Superior temporal gyrus (tissue), 1 donor: ENCODE results near the gene SHMT2.
"Not testable (repeated sequence)": the region's sequence is repeated elsewhere in the genome, so short reads cannot be mapped to it uniquely, and the experiment has no call there.

Experiments
- DNase-seq: peaks from one replicate; pipeline ENCODE4 v3.0.0-alpha.2; 2016; ENCODE audit errors: extremely low spot score

Gene SHMT2

GRCh38 chr12:57262126-57262822 lies 32.8 kb downstream of the SHMT2 start:
- DNase-seq, result no peak

DNA sequence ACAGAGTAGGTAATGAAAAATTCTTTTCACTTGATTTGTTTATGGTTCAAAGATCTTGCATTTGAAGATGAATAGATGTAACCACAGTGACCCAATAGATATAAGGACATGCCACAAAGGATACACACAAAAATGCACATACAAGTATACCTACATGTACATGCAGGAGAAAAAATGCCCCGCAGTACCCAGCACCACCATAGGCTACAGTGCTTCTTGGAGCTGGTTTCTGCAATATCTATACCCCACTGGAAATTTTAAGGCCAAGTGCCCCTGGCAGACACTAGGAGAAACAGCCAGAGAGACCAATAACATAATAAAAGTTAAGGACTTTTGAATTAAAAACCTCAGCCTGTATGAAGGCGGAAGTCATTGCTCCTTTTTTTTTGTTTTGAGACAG lies 33.6 kb downstream of the SHMT2 start:
- no peak for DNase-seq

DNA sequence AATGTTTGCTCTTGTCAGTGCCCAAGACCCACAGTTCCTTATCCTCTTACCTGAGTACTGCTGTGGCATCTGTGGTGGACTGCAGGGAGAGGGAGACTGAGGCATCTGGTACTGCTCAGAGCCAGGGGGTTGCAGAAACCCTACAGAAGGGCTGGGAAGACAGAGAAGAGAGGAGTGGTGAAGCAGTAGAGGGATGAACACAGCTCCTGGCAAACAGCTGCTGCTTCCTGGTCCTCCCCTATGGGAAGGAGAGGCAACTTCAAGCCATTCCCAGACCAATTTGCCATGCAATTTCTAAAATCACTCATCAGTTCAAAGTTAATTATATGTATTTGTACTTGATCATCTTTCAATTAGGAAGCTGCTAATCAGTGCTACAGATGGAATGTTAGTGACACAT lies 37.2 kb downstream of the SHMT2 start:
- DNase-seq, result no peak

- no peak for DNase-seq
Measured at GRCh38 chr12:57268264-57268663, 38.8 kb downstream of the SHMT2 start.

- DNase-seq, result no peak
Measured at GRCh38 chr12:57270966-57271470, 41.5 kb downstream of the SHMT2 start.

DNA sequence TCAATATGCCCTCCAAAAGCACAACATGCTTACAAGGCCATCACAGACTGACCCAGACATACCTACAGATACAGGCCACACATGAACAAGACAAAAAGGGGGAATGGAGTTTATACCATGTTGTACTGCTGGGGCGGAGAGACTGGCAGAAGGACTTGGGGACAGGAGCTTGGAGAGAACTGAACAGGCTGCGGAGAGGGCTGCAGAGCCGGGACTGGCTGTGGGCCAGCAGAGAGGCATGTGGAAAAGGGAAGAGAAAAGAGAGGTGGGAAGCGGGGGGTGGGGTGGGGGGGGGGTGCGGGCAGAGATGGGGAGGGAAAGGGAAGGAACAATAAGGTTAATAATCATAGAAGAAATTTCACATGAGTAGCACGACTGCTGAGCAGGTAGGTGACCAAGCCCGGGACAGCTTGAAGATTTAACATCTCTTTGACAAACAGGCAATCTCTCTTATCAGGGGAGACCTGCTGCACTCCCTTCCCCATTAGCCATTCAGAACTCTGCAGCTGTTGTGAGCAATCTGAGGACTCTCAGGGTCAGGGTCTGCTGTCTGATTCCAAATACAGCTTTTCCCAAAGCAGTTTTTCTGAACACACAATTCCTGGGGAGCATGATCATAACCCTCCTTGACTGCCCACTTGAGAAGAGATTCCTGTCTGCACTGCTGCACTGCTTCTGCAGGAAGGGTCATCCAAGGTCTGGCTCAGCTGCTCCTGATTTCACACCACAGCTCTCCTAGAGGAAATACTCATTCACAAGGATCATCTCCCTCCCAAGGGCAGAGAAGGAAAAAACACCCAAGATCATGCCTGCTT lies 43.0 kb downstream of the SHMT2 start:
- no peak for DNase-seq

GRCh38 chr12:57273516-57273915 lies 44.0 kb downstream of the SHMT2 start:
- no peak for DNase-seq

- DNase-seq, result not testable (repeated sequence)
Measured at GRCh38 chr12:57276233-57276632, 46.7 kb downstream of the SHMT2 start.

- DNase-seq, result no peak
Measured at GRCh38 chr12:57276935-57277563, 47.5 kb downstream of the SHMT2 start.

GRCh38 chr12:57278465-57279381 lies 49.2 kb downstream of the SHMT2 start:
- no peak for DNase-seq

DNA sequence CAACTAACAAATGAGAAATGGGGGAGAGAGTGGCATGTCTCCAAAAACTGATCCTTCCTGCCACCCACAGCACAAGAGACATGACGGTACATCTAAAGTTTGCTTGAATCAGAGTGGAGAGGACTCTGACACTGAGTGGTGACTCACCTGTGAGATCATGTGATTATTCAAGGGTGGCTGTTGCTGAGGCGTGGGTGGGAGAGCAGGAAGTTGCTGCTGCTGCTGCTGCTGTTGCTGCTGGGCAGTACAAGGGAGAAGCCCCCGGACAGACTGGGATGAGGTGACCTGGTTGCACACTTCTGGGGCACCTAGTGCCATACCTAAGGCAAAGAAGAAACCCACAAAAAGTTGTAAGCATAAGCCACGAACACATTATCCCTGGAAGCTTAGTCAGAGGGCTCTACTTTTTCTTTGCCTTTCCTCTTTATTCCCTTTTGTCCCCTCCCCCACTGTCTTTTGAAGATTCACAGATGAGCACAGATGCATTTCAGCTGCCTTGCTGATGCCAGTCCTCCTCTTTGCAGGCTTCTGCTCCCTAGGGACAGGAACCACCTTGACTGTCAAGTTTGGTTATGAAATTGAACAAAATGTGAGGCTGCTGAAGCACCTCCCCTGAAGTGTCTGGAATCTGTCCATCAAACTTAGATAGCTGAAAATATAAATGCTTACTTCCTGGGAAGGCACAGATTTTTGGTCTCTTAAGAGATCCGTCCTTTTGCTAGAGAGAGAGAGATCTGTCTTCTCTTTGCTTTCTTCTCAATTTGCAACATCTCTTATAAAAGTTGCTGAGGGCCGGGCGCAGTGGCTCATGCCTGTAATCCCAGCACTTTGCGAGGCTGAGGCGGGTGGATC lies 50.9 kb downstream of the SHMT2 start:
- peak; percentile 62 for DNase-seq

GRCh38 chr12:57282073-57282472 lies 52.6 kb downstream of the SHMT2 start:
- not testable (repeated sequence) for DNase-seq
